NT2/D1 (cell line): ENCODE results near the gene USP8.

Experiments used
- SUZ12 ChIP-seq: IDR thresholded peaks from 2 replicates; pipeline ENCODE4 v1.6.1; 2011; ENCODE audit not compliant: insufficient read length, insufficient read depth; ENCODE audit errors: extremely low read depth
- ZNF274 ChIP-seq: IDR thresholded peaks from 2 replicates; pipeline ENCODE4 v1.6.1; 2011; ENCODE audit warnings: mild to moderate bottlenecking, low read depth, low read length

GRCh38 chr15:50431204-50431603 is 7.0 kb downstream of the USP8 start:
- TF ChIP-seq SUZ12, result no peak
- TF ChIP-seq ZNF274, result no peak
